Neural cell (in vitro differentiated cells): Measurements from ENCODE around the gene HEXIM2. TPM values are rescaled to one million over a fixed set of nuclear protein-coding genes. Genes with fewer than 3 reads are reported as not detected.
A peak's percentile ranks its signal among the peaks of the same experiment; 100 is the strongest.

ENCODE experiments used
- H2AFZ ChIP-seq: fragments of 200-600, 300-800 bp; sonication (generic), shearing (Covaris generic); 2 replicates; pipeline ENCODE4 v1.6.0; 2014; ENCODE audit warnings: low read depth, mild to moderate bottlenecking, antibody characterized with exemption, low read length, moderate library complexity
- H3F3A ChIP-seq: fragments of 200-600 bp; shearing (Covaris generic); 2 replicates; pipeline ENCODE4 v1.6.1; 2016; ENCODE audit warnings: mild to moderate bottlenecking, moderate library complexity, mixed read lengths, antibody characterized with exemption, low read length; ENCODE audit not compliant: insufficient read depth, poor library complexity, severe bottlenecking
- H3K27ac ChIP-seq: fragments of 200-600, 300-800 bp; sonication (generic), shearing (Covaris generic); 2 replicates; pipeline ENCODE4 v1.5.1; 2014; ENCODE audit warnings: mild to moderate bottlenecking, low read length, moderate library complexity
- H3K27me3 ChIP-seq: fragments of 300-800, 200-600 bp; sonication (generic), shearing (Covaris generic); 2 replicates; pipeline ENCODE4 v1.6.0; 2014; ENCODE audit warnings: mild to moderate bottlenecking, low read depth, low read length, moderate library complexity; ENCODE audit not compliant: insufficient read depth
- H3K36me3 ChIP-seq: fragments of 300-800, 200-600 bp; sonication (generic), shearing (Covaris generic); 2 replicates; pipeline ENCODE4 v1.5.1; 2014; ENCODE audit warnings: mild to moderate bottlenecking, antibody characterized with exemption, low read length, moderate library complexity; ENCODE audit not compliant: insufficient read depth
- H3K4me2 ChIP-seq: fragments of 300-800, 200-600 bp; sonication (generic), shearing (Covaris generic); 2 replicates; pipeline ENCODE4 v1.6.0; 2014; ENCODE audit warnings: mild to moderate bottlenecking, low read length
- H3K4me3 ChIP-seq: fragments of 300-800, 200-600 bp; sonication (generic), shearing (Covaris generic); 2 replicates; pipeline ENCODE4 v1.5.1; 2014; ENCODE audit warnings: mild to moderate bottlenecking, low read length, moderate library complexity
- H3K79me2 ChIP-seq: fragments of 200-600 bp; shearing (Covaris generic); replicated peaks from 2 replicates; pipeline ENCODE4 v1.6.0; 2014; ENCODE audit warnings: mild to moderate bottlenecking, low read length, moderate library complexity; ENCODE audit not compliant: insufficient read depth
- H3K9ac ChIP-seq: fragments of 300-800, 200-600 bp; sonication (generic), shearing (Covaris generic); 2 replicates; pipeline ENCODE4 v1.6.1; 2016; ENCODE audit warnings: mild to moderate bottlenecking, low read length, mixed read lengths
- H3K9me2 ChIP-seq: fragments of 200-600 bp; shearing (Covaris generic); 2 replicates; pipeline ENCODE4 v1.6.1; 2016; ENCODE audit warnings: mild to moderate bottlenecking, low read length, mixed read lengths; ENCODE audit not compliant: insufficient read depth
- H3K9me3 ChIP-seq: fragments of 200-600, 300-800 bp; sonication (generic), shearing (Covaris generic); 2 replicates; pipeline ENCODE4 v1.6.1; 2016; ENCODE audit warnings: mild to moderate bottlenecking, mixed run types, low read length, moderate library complexity, mixed read lengths
- H4K20me1 ChIP-seq: fragments of 200-600 bp; shearing (Covaris generic); 2 replicates; pipeline ENCODE4 v1.6.1; 2016; ENCODE audit warnings: mild to moderate bottlenecking, mixed run types; ENCODE audit not compliant: insufficient read depth
- EP300 ChIP-seq: fragments of 450-650 bp; conservative IDR thresholded peaks from 2 replicates; pipeline ENCODE4 v1.6.1; 2014; ENCODE audit warnings: antibody characterized with exemption, mild to moderate bottlenecking, moderate library complexity; ENCODE audit not compliant: poor library complexity, severe bottlenecking
- EZH2 ChIP-seq: fragments of 200-600, 300-800 bp; shearing (Covaris generic), sonication (generic); IDR thresholded peaks from 2 replicates; pipeline ENCODE4 v1.6.1; 2014; ENCODE audit warnings: antibody characterized with exemption, low read length, borderline replicate concordance, mild to moderate bottlenecking; ENCODE audit not compliant: insufficient read depth, poor library complexity, severe bottlenecking
- POLR2AphosphoS5 ChIP-seq: IDR thresholded peaks from 2 replicates; pipeline ENCODE4 v1.6.1; 2012
- RAD21 ChIP-seq: fragments of 450-650 bp; conservative IDR thresholded peaks from 2 replicates; pipeline ENCODE4 v1.6.1; 2014; ENCODE audit warnings: antibody characterized with exemption, mild to moderate bottlenecking, moderate library complexity
- REST ChIP-seq: IDR thresholded peaks from 2 replicates; pipeline ENCODE4 v1.6.1; 2012; ENCODE audit warnings: borderline replicate concordance
- SMC3 ChIP-seq: fragments of 450-650 bp; conservative IDR thresholded peaks from 2 replicates; pipeline ENCODE4 v1.6.1; 2014; ENCODE audit warnings: antibody characterized with exemption, mild to moderate bottlenecking, moderate library complexity; ENCODE audit not compliant: poor library complexity
- TAF1 ChIP-seq: IDR thresholded peaks from 2 replicates; pipeline ENCODE4 v1.6.1; 2012; ENCODE audit warnings: low read depth
- polyA plus RNA-seq: library from polyadenylated mRNA; depleted of rRNA; stranded (reverse); fragments of >200 nt; gene quantifications from 2 replicates; pipeline ENCODE4 v1.2.3, GENCODE V29; 2014
- TF ChIP-seq, protein P1 (sequence below): fragments of 450-650 bp; IDR thresholded peaks from 2 replicates; pipeline ENCODE4 v1.5.1; 2014; ENCODE audit warnings: antibody characterized with exemption, mild to moderate bottlenecking, moderate library complexity; ENCODE audit not compliant: poor library complexity, severe bottlenecking

The HEXIM2 gene
- polyA plus RNA-seq, 1 donor from 2014 or later: 13.9 TPM

GRCh38 chr17:45186801-45187354 lies 25.2 kb downstream of the HEXIM2 start:
- Histone ChIP-seq H3K27me3 (no peaks in the 10 kb centered on the region), H3K27ac (no peak overlapping the region), H3K9ac (no peak overlapping the region), H3K4me3 (no peak overlapping the region), H2AFZ (no peak overlapping the region), H3K36me3 (no peaks in the 10 kb centered on the region), H3F3A (peaks cover 5% of the 10 kb centered on the region), H3K79me2 (no peaks in the 10 kb centered on the region), H4K20me1 (no peaks in the 10 kb centered on the region), H3K4me2 (no peak overlapping the region), H3K9me3 (no peaks in the 10 kb centered on the region), H3K9me2 (no peaks in the 10 kb centered on the region)
- no peak for TF ChIP-seq SMC3

- TF ChIP-seq POLR2AphosphoS5: peak; percentile 26
- no peak for TF ChIP-seq REST
- no peak for TF ChIP-seq TAF1
- TF ChIP-seq EP300: no peak
- TF ChIP-seq SMC3: no peak
- TF ChIP-seq, protein P1, sequence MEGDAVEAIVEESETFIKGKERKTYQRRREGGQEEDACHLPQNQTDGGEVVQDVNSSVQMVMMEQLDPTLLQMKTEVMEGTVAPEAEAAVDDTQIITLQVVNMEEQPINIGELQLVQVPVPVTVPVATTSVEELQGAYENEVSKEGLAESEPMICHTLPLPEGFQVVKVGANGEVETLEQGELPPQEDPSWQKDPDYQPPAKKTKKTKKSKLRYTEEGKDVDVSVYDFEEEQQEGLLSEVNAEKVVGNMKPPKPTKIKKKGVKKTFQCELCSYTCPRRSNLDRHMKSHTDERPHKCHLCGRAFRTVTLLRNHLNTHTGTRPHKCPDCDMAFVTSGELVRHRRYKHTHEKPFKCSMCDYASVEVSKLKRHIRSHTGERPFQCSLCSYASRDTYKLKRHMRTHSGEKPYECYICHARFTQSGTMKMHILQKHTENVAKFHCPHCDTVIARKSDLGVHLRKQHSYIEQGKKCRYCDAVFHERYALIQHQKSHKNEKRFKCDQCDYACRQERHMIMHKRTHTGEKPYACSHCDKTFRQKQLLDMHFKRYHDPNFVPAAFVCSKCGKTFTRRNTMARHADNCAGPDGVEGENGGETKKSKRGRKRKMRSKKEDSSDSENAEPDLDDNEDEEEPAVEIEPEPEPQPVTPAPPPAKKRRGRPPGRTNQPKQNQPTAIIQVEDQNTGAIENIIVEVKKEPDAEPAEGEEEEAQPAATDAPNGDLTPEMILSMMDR: no peak
- Histone ChIP-seq H3K9me3 (no peaks in the 10 kb centered on the region), H3K27ac (peak overlapping the region; percentile 86), H2AFZ (no peak overlapping the region), H3K27me3 (no peaks in the 10 kb centered on the region), H3K9ac (peak overlapping the region; percentile 42), H3K4me3 (no peak overlapping the region), H3K9me2 (no peaks in the 10 kb centered on the region), H3F3A (peaks cover 5% of the 10 kb centered on the region), H3K4me2 (no peak overlapping the region), H3K79me2 (no peaks in the 10 kb centered on the region), H3K36me3 (no peaks in the 10 kb centered on the region), H4K20me1 (no peaks in the 10 kb centered on the region)
These were observed 27.3 kb downstream of the HEXIM2 start for GRCh38 chr17:45189009-45189408.

DNA sequence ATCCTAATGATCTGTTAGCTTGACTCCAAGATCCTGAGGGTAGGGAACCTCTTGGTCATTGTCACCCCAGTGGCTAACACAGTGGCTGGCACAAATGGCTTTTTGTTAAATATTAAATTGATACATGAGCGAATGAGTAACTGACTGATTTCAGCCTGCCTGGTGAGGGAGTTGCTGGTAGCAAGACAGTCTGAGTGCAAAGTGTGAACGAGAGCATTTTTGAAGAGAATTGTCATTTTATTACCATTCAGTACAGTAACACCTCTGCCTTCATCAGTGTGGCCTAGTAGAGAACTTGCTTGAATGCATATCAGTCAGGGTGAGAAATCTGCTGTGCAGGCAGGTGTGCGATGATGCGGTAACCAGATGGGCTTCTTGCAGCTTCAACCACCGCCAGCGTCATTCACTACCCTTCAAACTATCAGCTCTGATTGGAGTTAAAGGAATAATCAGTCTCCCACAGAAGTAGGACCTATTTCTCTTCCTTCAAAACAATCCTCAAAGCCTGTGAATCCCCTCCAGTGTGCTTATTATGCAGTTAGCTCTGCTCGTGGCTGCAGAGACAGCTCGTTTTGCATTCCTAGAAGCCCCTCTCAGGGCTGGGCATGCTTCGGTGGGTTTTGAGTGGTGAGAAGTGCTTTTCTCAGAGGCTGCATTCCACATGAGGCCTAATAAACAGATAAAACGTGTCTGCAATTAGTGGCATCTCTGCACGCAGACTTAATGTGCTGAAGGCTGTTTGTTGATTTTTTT lies 29.0 kb downstream of the HEXIM2 start:
- Histone ChIP-seq H3K9ac (peak overlapping the region; percentile 59), H4K20me1 (no peaks in the 10 kb centered on the region), H3K9me3 (no peaks in the 10 kb centered on the region), H3K79me2 (no peaks in the 10 kb centered on the region), H3K36me3 (no peaks in the 10 kb centered on the region), H3K27ac (peak overlapping the region; percentile 86), H3K9me2 (no peaks in the 10 kb centered on the region), H2AFZ (peak overlapping the region; percentile 33), H3K4me2 (peak overlapping the region; percentile 59), H3K27me3 (no peaks in the 10 kb centered on the region), H3K4me3 (peak overlapping the region; percentile 49), H3F3A (peaks cover 5% of the 10 kb centered on the region)
- TF ChIP-seq SMC3 (no peak), EZH2 (no peak), RAD21 (no peak), REST (no peak), EP300 (peak; percentile 48), TAF1 (no peak), POLR2AphosphoS5 (peak; percentile 19)
- TF ChIP-seq, protein P1: peak; percentile 10
